Measurements from ENCODE around the gene CKAP2L.

Gene CKAP2L

GRCh38 chr2:112796486-112796885 lies 32.1 kb upstream of the CKAP2L start:
- no peak overlapping the region for H3K27ac ChIP-seq
- TF ChIP-seq ZFX (IDR thresholded peaks at IDR 0.05; ENCODE audit: borderline replicate concordance) = no peak
- TF ChIP-seq, protein P1, sequence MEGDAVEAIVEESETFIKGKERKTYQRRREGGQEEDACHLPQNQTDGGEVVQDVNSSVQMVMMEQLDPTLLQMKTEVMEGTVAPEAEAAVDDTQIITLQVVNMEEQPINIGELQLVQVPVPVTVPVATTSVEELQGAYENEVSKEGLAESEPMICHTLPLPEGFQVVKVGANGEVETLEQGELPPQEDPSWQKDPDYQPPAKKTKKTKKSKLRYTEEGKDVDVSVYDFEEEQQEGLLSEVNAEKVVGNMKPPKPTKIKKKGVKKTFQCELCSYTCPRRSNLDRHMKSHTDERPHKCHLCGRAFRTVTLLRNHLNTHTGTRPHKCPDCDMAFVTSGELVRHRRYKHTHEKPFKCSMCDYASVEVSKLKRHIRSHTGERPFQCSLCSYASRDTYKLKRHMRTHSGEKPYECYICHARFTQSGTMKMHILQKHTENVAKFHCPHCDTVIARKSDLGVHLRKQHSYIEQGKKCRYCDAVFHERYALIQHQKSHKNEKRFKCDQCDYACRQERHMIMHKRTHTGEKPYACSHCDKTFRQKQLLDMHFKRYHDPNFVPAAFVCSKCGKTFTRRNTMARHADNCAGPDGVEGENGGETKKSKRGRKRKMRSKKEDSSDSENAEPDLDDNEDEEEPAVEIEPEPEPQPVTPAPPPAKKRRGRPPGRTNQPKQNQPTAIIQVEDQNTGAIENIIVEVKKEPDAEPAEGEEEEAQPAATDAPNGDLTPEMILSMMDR (IDR thresholded peaks at IDR 0.05) = no peak

- no peak overlapping the region for H3K27ac ChIP-seq
- TF ChIP-seq ZFX (IDR thresholded peaks at IDR 0.05; ENCODE audit: borderline replicate concordance) = no peak
- TF ChIP-seq, protein P1 (IDR thresholded peaks at IDR 0.05) = no peak
These were observed 31.4 kb upstream of the CKAP2L start for GRCh38 chr2:112795774-112796173.

- H3K27ac ChIP-seq = no peak overlapping the region
- TF ChIP-seq ZFX (IDR thresholded peaks at IDR 0.05; ENCODE audit: borderline replicate concordance) = no peak
- TF ChIP-seq, protein P1 (IDR thresholded peaks at IDR 0.05) = no peak
These were observed 30.4 kb upstream of the CKAP2L start for GRCh38 chr2:112794841-112795240.

GRCh38 chr2:112794131-112794733 lies 29.8 kb upstream of the CKAP2L start:
- TF ChIP-seq ZFX (IDR thresholded peaks at IDR 0.05; ENCODE audit: borderline replicate concordance) = no peak
- TF ChIP-seq, protein P1 (IDR thresholded peaks at IDR 0.05) = no peak
- H3K27ac ChIP-seq = no peak overlapping the region

- no peak overlapping the region for H3K27ac ChIP-seq
- no peak for TF ChIP-seq ZFX (IDR thresholded peaks at IDR 0.05; ENCODE audit: borderline replicate concordance)
- TF ChIP-seq, protein P1 (IDR thresholded peaks at IDR 0.05) = no peak
These were observed 29.1 kb upstream of the CKAP2L start for GRCh38 chr2:112793449-112793978.

DNA sequence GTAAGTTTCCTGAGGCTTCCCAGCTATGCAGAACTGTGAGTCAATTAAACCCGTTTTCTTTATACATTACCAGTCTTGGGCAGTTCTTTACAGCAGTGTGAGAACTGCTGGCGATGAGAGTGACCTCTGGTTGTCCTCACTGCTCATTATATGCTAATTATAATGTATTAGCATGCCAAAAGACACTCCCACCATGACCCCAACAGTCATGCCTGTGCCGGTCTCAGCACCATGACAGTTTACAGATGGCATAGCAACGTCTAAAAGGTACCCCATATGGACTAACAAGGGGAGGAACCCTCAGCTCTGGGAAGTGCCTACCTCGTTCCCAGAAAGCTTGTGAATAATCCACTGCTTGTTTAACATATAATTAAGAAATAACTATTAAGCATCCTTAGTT lies 28.0 kb upstream of the CKAP2L start:
- no peak overlapping the region for H3K27ac ChIP-seq
- TF ChIP-seq, protein P1 (IDR thresholded peaks at IDR 0.05) = no peak
- TF ChIP-seq ZFX (IDR thresholded peaks at IDR 0.05; ENCODE audit: borderline replicate concordance) = no peak

DNA sequence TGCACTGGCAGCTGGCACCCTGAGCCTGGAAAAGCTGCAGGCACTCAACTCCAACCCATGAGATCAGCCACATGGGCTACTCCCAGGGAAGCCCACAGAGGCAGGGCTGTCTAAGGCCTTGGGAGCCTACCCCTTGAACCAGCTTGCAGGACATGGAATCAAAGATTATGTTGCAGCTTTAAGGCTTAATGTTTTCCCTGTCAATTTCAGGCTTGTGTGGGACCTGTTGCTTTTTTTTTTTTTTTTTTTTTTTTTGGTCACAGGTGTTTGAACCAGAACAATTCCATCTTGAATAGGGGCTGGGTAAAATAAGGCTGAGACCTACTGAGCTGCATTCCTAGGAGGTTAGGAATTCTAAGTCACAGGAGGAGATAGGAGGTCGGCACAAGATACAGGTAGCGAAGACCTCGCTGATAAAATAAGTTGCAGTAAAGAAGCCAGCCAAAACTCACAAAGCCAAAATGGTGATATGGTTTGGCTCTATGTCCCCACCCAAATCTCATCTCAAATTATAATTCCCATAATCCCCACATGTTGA lies 27.4 kb upstream of the CKAP2L start:
- no peak overlapping the region for H3K27ac ChIP-seq
- TF ChIP-seq ZFX (IDR thresholded peaks at IDR 0.05; ENCODE audit: borderline replicate concordance) = no peak
- TF ChIP-seq, protein P1 (IDR thresholded peaks at IDR 0.05) = no peak

Measured in 22Rv1 (cell line).